ENCODE results near the gene ARID1A. TPM values are rescaled to one million over a fixed set of nuclear protein-coding genes. Genes with fewer than 3 reads are reported as not detected.
A peak's percentile ranks its signal among the peaks of the same experiment; 100 is the strongest.
"Not testable (repeated sequence)": the region's sequence is repeated elsewhere in the genome, so short reads cannot be mapped to it uniquely, and the experiment has no call there.

ARID1A gene
- total RNA-seq (2021) = 120 and 123 TPM in 2 replicates
- percentile 95 among the genes with signal in this experiment for Bru-seq, nascent RNA
- BruChase-seq, experiment 1, labeled RNA remaining after a 2-hour chase = percentile 93 among the genes with signal in this experiment
- BruChase-seq, experiment 2, labeled RNA remaining after a 6-hour chase = percentile 93 among the genes with signal in this experiment
- long read RNA-seq, full-length matches to known transcripts = 122 of 235 reads
- long read RNA-seq, partial matches to known transcripts = 94 of 235 reads
- long read RNA-seq, other reads (novel, unspliced or antisense) = 19 of 235 reads

DNA sequence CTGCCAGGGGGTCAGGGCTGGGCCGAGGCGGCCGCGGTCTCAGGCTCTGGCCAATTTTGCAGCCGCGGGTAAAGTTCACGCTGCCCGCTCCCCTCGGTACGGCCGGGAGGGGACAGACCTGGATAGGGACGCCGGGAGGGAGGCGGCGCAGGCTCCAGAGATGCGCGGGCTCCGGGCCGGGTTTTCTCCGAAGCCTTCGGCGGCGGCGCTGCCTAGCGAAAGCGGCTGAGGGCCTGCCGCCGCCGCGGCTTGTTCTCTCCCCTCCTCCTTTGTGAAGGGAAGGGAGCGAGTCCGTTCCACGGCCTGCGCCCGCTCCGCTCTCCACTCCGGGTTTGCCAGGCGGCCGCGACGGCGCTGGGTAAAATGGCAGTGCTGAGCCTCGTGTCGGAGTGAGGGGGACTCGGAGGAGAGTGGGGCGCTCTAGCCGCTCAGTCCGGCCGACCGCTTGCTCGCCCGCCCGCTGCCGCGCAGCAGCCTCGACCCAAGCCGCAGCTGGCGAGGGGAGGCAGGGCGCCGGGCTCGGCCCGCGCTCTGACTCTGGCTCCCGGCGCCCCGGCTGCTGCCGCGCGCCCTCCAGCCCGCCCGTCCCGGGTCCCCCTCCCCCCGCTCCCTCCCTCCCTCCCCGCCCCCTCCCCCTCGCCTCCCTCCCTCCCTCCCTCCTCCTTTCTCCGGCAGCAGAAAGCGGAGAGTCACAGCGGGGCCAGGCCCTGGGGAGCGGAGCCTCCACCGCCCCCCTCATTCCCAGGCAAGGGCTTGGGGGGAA lies at the start of gene ARID1A:
Gene ARID1A, plus strand, starts transcription at position 660 of the 763 bp plus-strand sequence. CDS start 389 bp downstream, outside the sequence.
- TF ChIP-seq CTCF (conservative IDR thresholded peaks at IDR 0.05; ENCODE audit: low read depth, low read length) (no peak), EZH2 (IDR thresholded peaks at IDR 0.05; ENCODE audit: borderline replicate concordance, low read depth, low read length, poor library complexity, severe bottlenecking) (no peak)
- DNase-seq (ENCODE audit: low spot score) = peak; percentile 98
- H3K27me3 ChIP-seq (replicated peaks; ENCODE audit: insufficient read depth, low read depth, low read length, poor library complexity) = no peaks in the 10 kb centered on the region
- peak within 1 kb of the TSS; percentile 97 for H3K27ac ChIP-seq (ENCODE audit: low read depth, low read length, poor library complexity, severe bottlenecking)
- peak within 1 kb of the TSS; percentile 84 for H3K4me3 ChIP-seq (ENCODE audit: low read depth, low read length, poor library complexity, severe bottlenecking)
- no TSS peak for BruUV-seq (replicated peaks)
- POLR2A ChIA-PET (ENCODE audit: low non-redundant PET) = no interaction called here
- peaks cover 54% of the 10 kb centered on the region for H3K4me1 ChIP-seq (ENCODE audit: insufficient read depth, low read length, poor library complexity, severe bottlenecking)
- H3K36me3 ChIP-seq (ENCODE audit: insufficient read depth, low read length, poor library complexity, severe bottlenecking) = no peaks in the 10 kb centered on the region
- intact Hi-C loops (cut with micrococcal nuclease; ENCODE audit: unreplicated experiment) = loop anchor here (5.0 kb wide), 1 partner anchor 92 kb away; the partner anchor contains the start of gene PIGV
- CTCF ChIA-PET = no interaction called here
- H3K9me3 ChIP-seq (ENCODE audit: low read depth, low read length, poor library complexity, severe bottlenecking) = no peaks in the 10 kb centered on the region

DNA sequence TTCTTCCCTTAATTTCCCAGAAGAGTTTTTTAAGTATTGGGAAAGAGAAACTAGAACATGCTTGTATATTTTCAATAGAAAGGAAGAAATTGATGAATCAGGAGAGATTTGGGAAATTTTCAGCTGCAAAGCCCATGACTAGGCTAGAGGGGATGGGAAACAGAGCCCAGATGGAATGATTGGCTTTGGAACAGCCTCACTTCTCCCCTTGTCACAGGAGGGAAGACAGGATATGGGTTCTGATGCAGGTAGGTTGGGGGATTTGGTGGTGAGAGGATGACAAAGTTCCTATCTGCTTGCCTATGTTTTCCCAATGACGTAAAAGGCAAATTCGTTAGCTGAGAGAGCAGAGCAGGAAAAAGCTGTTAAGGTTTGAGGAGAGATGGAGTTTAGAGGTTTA lies 31.0 kb upstream of the ARID1A start:
- no peak overlapping the region for H3K27ac ChIP-seq (ENCODE audit: low read depth, low read length, poor library complexity, severe bottlenecking)
- no peaks in the 10 kb centered on the region for H3K9me3 ChIP-seq (ENCODE audit: low read depth, low read length, poor library complexity, severe bottlenecking)
- POLR2A ChIA-PET (ENCODE audit: low non-redundant PET) = no interaction called here
- no peaks in the 10 kb centered on the region for H3K36me3 ChIP-seq (ENCODE audit: insufficient read depth, low read length, poor library complexity, severe bottlenecking)
- no peaks in the 10 kb centered on the region for H3K4me1 ChIP-seq (ENCODE audit: insufficient read depth, low read length, poor library complexity, severe bottlenecking)
- CTCF ChIA-PET = no interaction called here
- intact Hi-C loops (cut with micrococcal nuclease; ENCODE audit: unreplicated experiment) = no loop called here
- no peak for DNase-seq (ENCODE audit: low spot score)
- no peaks in the 10 kb centered on the region for H3K27me3 ChIP-seq (replicated peaks; ENCODE audit: insufficient read depth, low read depth, low read length, poor library complexity)
- BruUV-seq (replicated peaks) = no TSS peak
- TF ChIP-seq CTCF (conservative IDR thresholded peaks at IDR 0.05; ENCODE audit: low read depth, low read length) (no peak), EZH2 (IDR thresholded peaks at IDR 0.05; ENCODE audit: borderline replicate concordance, low read depth, low read length, poor library complexity, severe bottlenecking) (no peak)
- no peak overlapping the region for H3K4me3 ChIP-seq (ENCODE audit: low read depth, low read length, poor library complexity, severe bottlenecking)

GRCh38 chr1:26666855-26667254 lies 29.0 kb upstream of the ARID1A start:
- H3K36me3 ChIP-seq (ENCODE audit: insufficient read depth, low read length, poor library complexity, severe bottlenecking) = no peaks in the 10 kb centered on the region
- no peak for DNase-seq (ENCODE audit: low spot score)
- H3K4me3 ChIP-seq (ENCODE audit: low read depth, low read length, poor library complexity, severe bottlenecking) = no peak overlapping the region
- POLR2A ChIA-PET (ENCODE audit: low non-redundant PET) = interaction anchor here (0.6 kb wide), 1 partner anchor 37 kb away, joined by 4 read pairs; no protein-coding TSS in a partner anchor
- intact Hi-C loops (cut with micrococcal nuclease; ENCODE audit: unreplicated experiment) = no loop called here
- no peak overlapping the region for H3K27ac ChIP-seq (ENCODE audit: low read depth, low read length, poor library complexity, severe bottlenecking)
- CTCF ChIA-PET = no interaction called here
- H3K27me3 ChIP-seq (replicated peaks; ENCODE audit: insufficient read depth, low read depth, low read length, poor library complexity) = no peaks in the 10 kb centered on the region
- no TSS peak for BruUV-seq (replicated peaks)
- H3K9me3 ChIP-seq (ENCODE audit: low read depth, low read length, poor library complexity, severe bottlenecking) = no peaks in the 10 kb centered on the region
- no peak for TF ChIP-seq CTCF (conservative IDR thresholded peaks at IDR 0.05; ENCODE audit: low read depth, low read length)
- no peak for TF ChIP-seq EZH2 (IDR thresholded peaks at IDR 0.05; ENCODE audit: borderline replicate concordance, low read depth, low read length, poor library complexity, severe bottlenecking)
- no peaks in the 10 kb centered on the region for H3K4me1 ChIP-seq (ENCODE audit: insufficient read depth, low read length, poor library complexity, severe bottlenecking)

DNA sequence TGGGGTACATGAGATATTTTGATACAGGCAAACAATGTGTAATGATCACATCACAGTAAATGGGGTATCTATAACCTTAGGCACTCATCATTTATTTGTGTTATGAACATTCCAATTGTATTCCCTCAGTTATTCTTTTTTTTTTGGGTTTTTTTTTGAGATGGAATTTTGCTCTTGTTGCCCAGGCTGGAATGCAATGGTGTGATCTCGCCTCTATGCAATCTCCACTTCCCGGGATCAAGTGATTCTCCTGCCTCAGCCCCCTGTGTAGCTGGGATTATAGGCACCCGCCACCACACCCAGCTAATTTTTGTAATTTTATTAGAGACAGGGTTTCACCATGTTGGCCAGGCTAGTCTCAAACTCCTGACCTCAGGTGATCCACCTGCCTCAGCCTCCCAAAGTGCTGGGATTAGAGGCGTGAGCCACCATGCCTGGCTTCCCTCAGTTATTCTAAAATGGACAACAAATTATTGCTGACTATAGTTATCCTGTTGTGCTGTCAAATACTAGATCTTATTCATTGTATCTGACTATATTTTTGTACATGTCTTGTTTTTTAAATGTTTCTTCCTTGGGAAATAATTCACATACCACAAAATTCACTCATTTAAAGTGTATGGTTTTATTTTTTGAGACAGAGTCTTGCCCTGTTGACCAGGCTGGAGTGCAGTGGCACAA lies 27.6 kb upstream of the ARID1A start:
- H3K27me3 ChIP-seq (replicated peaks; ENCODE audit: insufficient read depth, low read depth, low read length, poor library complexity); intact Hi-C loops (cut with micrococcal nuclease; ENCODE audit: unreplicated experiment); H3K36me3 ChIP-seq (ENCODE audit: insufficient read depth, low read length, poor library complexity, severe bottlenecking); H3K4me1 ChIP-seq (ENCODE audit: insufficient read depth, low read length, poor library complexity, severe bottlenecking); BruUV-seq (replicated peaks); H3K9me3 ChIP-seq (ENCODE audit: low read depth, low read length, poor library complexity, severe bottlenecking); DNase-seq (ENCODE audit: low spot score); POLR2A ChIA-PET (ENCODE audit: low non-redundant PET); H3K27ac ChIP-seq (ENCODE audit: low read depth, low read length, poor library complexity, severe bottlenecking); H3K4me3 ChIP-seq (ENCODE audit: low read depth, low read length, poor library complexity, severe bottlenecking): not testable (repeated sequence)
- CTCF ChIA-PET = interaction anchor here (0.6 kb wide), 1 partner anchor 1044 kb away, joined by 4 read pairs; no protein-coding TSS in a partner anchor

Measured in A673 (cell line).